K562 (cell line): ENCODE data around the gene SPRYD3. TPM values are rescaled to one million over a fixed set of nuclear protein-coding genes. Genes with fewer than 3 reads are reported as not detected.

ENCODE experiments used
- BRD4 ChIP-seq: fragments of 200-600 bp; sonication (generic); IDR thresholded peaks from 2 replicates; pipeline ENCODE4 v1.6.1; 2017; ENCODE audit warnings: inconsistent platforms
- DDX20 ChIP-seq: fragments of 450-650 bp; IDR thresholded peaks from 2 replicates; pipeline ENCODE4 v1.6.1; 2016; ENCODE audit warnings: missing genetic modification characterization, low read depth, mild to moderate bottlenecking, missing compliant biosample characterization, moderate library complexity
- FOXA1 ChIP-seq: fragments of 450-650 bp; IDR thresholded peaks from 2 replicates; pipeline ENCODE4 v1.6.1; 2016; ENCODE audit warnings: mild to moderate bottlenecking, borderline replicate concordance
- GTF2A2 ChIP-seq: IDR thresholded peaks from 2 replicates; pipeline ENCODE4 v1.6.1; 2016; ENCODE audit warnings: mild to moderate bottlenecking, missing genetic modification characterization, missing compliant biosample characterization
- HNRNPK ChIP-seq: fragments of 200-400 bp; formaldehyde crosslinking; IDR thresholded peaks from one replicate; pipeline ENCODE4 v1.6.1; 2018; ENCODE audit warnings: mild to moderate bottlenecking, low read depth, low read length; ENCODE audit not compliant: poor library complexity, severe bottlenecking
- HOXB6 ChIP-seq: fragments of 250-450 bp; sonication (Bioruptor Pico); IDR thresholded peaks from 2 replicates; pipeline ENCODE4 v1.5.1; 2022; ENCODE audit warnings: mild to moderate bottlenecking, borderline replicate concordance
- PTRF ChIP-seq: fragments of 450-650 bp; IDR thresholded peaks from 2 replicates; pipeline ENCODE4 v1.6.1; 2016; ENCODE audit warnings: mild to moderate bottlenecking, missing genetic modification characterization, missing compliant biosample characterization
- SIN3A ChIP-seq, 2 experiments: fragments of 150-350 bp in 1 of 2; IDR thresholded peaks; 2 replicates each; pipeline ENCODE4 v1.6.1; 2011 to 2016; ENCODE audit warnings: borderline replicate concordance in 2 of 2, low read depth in 2 of 2, low read length in 2 of 2, mild to moderate bottlenecking in 2 of 2, moderate library complexity in 2 of 2; ENCODE audit not compliant: control insufficient read depth in 1 of 2
- SMARCA5 ChIP-seq: fragments of 450-650 bp; IDR thresholded peaks from 2 replicates; pipeline ENCODE4 v1.6.1; 2016
- ZBTB8A ChIP-seq: fragments of 450-650 bp; IDR thresholded peaks from 2 replicates; pipeline ENCODE4 v1.6.1; 2018; ENCODE audit warnings: mild to moderate bottlenecking, moderate library complexity; ENCODE audit not compliant: partially characterized antibody
- ZNF124 ChIP-seq: sonication (generic); formaldehyde crosslinking; IDR thresholded peaks from 2 replicates; pipeline ENCODE4 v1.8.1; 2022; ENCODE audit warnings: missing genetic modification reagents
- ZNF263 ChIP-seq: sonication (generic); formaldehyde crosslinking; IDR thresholded peaks from 2 replicates; pipeline ENCODE4 v1.8.0; 2022; ENCODE audit warnings: mild to moderate bottlenecking, missing genetic modification reagents, borderline replicate concordance
- ZNF274 ChIP-seq: IDR thresholded peaks from 2 replicates; pipeline ENCODE4 v1.6.1; 2011; ENCODE audit warnings: low read depth, mild to moderate bottlenecking, low read length, moderate library complexity, borderline replicate concordance
- ZNF830 ChIP-seq: fragments of 250-450 bp; sonication (Bioruptor Pico); IDR thresholded peaks from 2 replicates; pipeline ENCODE4 v1.5.0; 2021; ENCODE audit warnings: mild to moderate bottlenecking
- polyA plus RNA-seq, 8 experiments: library from polyadenylated mRNA; depleted of rRNA in 4 of 8; stranded (reverse) in 5 of 8; unstranded in 3 of 8; fragments of >200 nt; fragmentation: Nextera tagmentation in 2 of 8; fragmentation: Illumina TruSeq in 1 of 8; extraction: Ambion mirVana in 2 of 8; extraction: Trizol in 1 of 8; gene quantifications; 2 replicates each; pipeline versions ENCODE4 v1.2.1 to v1.2.3, GENCODE V29; 2011 to 2014; ENCODE audit warnings: inconsistent platforms in 1 of 8, missing spikeins in 1 of 8
- total RNA-seq, 7 experiments: library from RNA; depleted of rRNA in 6 of 7; stranded (reverse); fragments of >200 nt in 6 of 7; fragmentation: Illumina TruSeq in 2 of 7; extraction: Trizol in 2 of 7; gene quantifications; 2 replicates each; pipeline versions ENCODE4 v1.2.1 to v1.2.3, GENCODE V29; 2011 to 2021; ENCODE audit warnings: low replicate concordance in 1 of 7
- TF ChIP-seq, protein P1 (sequence below): fragments of 250-450 bp; sonication (Bioruptor Pico); IDR thresholded peaks from 2 replicates; pipeline ENCODE4 v1.8.0; 2021; ENCODE audit warnings: mild to moderate bottlenecking, moderate library complexity
- TF ChIP-seq, protein P2 (sequence below): fragments of 200-800 bp; sonication (Bioruptor generic); IDR thresholded peaks from 2 replicates; pipeline ENCODE4 v1.6.1; 2017; ENCODE audit warnings: missing genetic modification characterization, missing compliant biosample characterization
- TF ChIP-seq, protein P3 (sequence below), 2 experiments: fragments of 450-650 bp; formaldehyde crosslinking in 1 of 2; IDR thresholded peaks; 2 replicates each; pipeline versions ENCODE4 v1.4.0 to v1.6.1; 2014 to 2020; ENCODE audit warnings: mild to moderate bottlenecking in 2 of 2, borderline replicate concordance in 1 of 2, low read depth in 1 of 2

Gene SPRYD3
- total and polyA plus RNA-seq, 9 of the 15 experiments (the other 6 are each of a cell fraction or from before 2014, with no cell fraction given), result 1.5 to 13.6 (median 7.6) TPM

- TF ChIP-seq, protein P1, sequence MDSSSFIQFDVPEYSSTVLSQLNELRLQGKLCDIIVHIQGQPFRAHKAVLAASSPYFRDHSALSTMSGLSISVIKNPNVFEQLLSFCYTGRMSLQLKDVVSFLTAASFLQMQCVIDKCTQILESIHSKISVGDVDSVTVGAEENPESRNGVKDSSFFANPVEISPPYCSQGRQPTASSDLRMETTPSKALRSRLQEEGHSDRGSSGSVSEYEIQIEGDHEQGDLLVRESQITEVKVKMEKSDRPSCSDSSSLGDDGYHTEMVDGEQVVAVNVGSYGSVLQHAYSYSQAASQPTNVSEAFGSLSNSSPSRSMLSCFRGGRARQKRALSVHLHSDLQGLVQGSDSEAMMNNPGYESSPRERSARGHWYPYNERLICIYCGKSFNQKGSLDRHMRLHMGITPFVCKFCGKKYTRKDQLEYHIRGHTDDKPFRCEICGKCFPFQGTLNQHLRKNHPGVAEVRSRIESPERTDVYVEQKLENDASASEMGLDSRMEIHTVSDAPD (CRISPR knock-in tag), result no peak
- TF ChIP-seq DDX20 (no peak), SIN3A (IDR thresholded peaks at IDR 0.05; ENCODE audit: borderline replicate concordance in 2 of 2, control insufficient read depth in 1 of 2, low read depth in 2 of 2, low read length in 2 of 2) (peak in 1 of 2 experiments; percentile 87; a peak in 1 of 4 replicates), HOXB6 (CRISPR knock-in tag) (no peak), ZNF263 (CRISPR knock-in tag) (peak; percentile 26; the same call in 1 of the 2 replicates), BRD4 (no peak), ZBTB8A (no peak), PTRF (tag) (no peak), GTF2A2 (tag) (no peak), HNRNPK (no peak), FOXA1 (no peak), ZNF830 (CRISPR knock-in tag) (no peak), SMARCA5 (no peak), ZNF274 (no peak), ZNF124 (no peak)
- TF ChIP-seq, protein P2, sequence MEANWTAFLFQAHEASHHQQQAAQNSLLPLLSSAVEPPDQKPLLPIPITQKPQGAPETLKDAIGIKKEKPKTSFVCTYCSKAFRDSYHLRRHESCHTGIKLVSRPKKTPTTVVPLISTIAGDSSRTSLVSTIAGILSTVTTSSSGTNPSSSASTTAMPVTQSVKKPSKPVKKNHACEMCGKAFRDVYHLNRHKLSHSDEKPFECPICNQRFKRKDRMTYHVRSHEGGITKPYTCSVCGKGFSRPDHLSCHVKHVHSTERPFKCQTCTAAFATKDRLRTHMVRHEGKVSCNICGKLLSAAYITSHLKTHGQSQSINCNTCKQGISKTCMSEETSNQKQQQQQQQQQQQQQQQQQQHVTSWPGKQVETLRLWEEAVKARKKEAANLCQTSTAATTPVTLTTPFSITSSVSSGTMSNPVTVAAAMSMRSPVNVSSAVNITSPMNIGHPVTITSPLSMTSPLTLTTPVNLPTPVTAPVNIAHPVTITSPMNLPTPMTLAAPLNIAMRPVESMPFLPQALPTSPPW (CRISPR knock-in tag), result peak; percentile 55; the same call in 1 of the 2 replicates
- TF ChIP-seq, protein P3, sequence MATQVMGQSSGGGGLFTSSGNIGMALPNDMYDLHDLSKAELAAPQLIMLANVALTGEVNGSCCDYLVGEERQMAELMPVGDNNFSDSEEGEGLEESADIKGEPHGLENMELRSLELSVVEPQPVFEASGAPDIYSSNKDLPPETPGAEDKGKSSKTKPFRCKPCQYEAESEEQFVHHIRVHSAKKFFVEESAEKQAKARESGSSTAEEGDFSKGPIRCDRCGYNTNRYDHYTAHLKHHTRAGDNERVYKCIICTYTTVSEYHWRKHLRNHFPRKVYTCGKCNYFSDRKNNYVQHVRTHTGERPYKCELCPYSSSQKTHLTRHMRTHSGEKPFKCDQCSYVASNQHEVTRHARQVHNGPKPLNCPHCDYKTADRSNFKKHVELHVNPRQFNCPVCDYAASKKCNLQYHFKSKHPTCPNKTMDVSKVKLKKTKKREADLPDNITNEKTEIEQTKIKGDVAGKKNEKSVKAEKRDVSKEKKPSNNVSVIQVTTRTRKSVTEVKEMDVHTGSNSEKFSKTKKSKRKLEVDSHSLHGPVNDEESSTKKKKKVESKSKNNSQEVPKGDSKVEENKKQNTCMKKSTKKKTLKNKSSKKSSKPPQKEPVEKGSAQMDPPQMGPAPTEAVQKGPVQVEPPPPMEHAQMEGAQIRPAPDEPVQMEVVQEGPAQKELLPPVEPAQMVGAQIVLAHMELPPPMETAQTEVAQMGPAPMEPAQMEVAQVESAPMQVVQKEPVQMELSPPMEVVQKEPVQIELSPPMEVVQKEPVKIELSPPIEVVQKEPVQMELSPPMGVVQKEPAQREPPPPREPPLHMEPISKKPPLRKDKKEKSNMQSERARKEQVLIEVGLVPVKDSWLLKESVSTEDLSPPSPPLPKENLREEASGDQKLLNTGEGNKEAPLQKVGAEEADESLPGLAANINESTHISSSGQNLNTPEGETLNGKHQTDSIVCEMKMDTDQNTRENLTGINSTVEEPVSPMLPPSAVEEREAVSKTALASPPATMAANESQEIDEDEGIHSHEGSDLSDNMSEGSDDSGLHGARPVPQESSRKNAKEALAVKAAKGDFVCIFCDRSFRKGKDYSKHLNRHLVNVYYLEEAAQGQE (IDR thresholded peaks at IDR 0.05; ENCODE audit: borderline replicate concordance), result peak; percentile 95
- TF ChIP-seq, protein P3 (CRISPR knock-in tag; IDR thresholded peaks at IDR 0.05; ENCODE audit: low read depth), result peak; percentile 82; the same call in 1 of the 2 replicates
Measured at GRCh38 chr12:53048780-53049401, 30.3 kb downstream of the SPRYD3 start (continued).
